LHCN-M2 (cell line): ENCODE measurements around the gene ARL16. TPM values are rescaled to one million over a fixed set of nuclear protein-coding genes. Genes with fewer than 3 reads are reported as not detected.

Experiments used
- DNase-seq: peaks from one replicate; pipeline ENCODE4 v3.0.0-alpha.2; 2012; ENCODE audit warnings: low read depth
- total RNA-seq: library from RNA; depleted of rRNA; stranded (reverse); fragments of >200 nt; gene quantifications from 2 replicates; pipeline ENCODE4 v1.2.3, GENCODE V29; 2014; rRNA removed

The ARL16 gene
- total RNA-seq, 1 experiment from 2014 or later: 39.6 TPM

DNA sequence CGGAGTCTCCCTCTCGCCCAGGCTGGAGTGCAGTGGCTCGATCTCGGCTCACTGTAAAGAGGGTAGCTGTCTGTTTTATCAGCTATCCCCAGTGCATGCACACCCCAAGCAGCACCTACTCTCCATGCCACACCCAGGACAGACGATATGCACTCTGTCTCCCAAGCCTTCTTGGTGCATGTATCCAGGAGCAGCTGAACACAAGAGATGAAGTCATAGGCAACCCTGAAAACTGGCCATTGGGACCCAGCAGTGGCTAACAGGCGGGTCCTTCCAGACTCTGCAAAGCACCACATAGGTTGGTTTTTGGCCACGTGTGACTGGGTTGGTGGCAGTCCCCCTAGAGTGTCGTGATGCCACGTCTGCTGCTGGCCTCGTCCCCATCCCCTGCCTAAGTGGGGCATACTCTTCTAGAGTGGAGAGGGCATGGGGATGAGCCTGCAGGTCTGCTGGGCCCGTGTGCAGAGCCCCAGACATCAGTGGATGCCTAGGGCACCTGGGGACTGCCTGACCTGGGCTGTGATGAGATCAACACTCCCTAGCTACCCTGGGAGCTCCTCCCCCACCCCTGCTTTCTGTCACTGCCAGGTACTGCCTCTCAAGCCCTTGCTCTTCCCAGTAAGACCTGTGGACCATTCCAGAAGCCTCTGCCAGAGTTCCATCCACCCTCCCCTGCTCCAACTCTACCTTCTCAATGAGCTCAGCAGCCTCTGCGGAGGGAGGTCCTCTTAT, 36.6 kb downstream of the ARL16 start:
- DNase-seq: no peak

DNA sequence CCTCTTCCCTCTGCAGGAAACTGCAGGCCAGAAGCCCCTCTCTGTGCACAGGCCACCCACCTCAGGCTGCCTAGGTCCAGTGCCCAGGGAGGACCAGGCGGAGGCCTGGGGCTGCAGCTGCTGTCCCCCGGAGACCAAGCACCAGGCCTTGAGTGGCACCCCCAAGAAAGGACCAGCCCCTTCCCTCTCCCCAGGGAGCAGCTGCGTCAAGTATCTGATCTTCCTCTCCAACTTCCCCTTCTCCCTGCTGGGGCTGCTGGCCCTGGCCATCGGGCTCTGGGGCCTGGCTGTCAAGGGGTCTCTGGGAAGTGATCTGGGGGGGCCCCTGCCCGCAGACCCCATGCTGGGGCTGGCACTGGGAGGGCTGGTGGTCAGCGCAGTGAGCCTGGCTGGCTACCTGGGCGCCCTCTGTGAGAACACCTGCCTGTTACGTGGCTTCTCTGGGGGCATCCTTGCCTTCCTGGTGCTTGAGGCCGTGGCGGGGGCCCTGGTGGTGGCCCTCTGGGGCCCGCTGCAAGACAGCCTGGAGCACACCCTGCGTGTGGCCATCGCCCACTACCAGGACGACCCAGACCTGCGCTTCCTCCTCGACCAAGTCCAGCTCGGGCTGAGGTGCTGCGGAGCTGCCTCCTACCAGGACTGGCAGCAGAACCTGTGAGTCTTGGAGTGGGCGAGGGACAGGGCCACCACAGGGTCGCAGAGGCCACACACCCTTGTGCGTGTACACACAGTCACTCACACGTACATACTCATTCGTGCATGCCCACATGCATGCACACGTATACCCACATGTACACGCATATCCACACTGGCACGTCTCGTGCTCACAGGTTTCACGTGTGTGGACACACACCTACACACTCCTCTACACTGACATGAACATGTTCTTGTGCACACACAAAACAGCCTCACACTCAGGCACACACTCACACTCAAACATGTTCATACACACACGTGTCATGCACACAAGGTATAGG, 38.3 kb downstream of the ARL16 start:
- DNase-seq: no peak

DNA sequence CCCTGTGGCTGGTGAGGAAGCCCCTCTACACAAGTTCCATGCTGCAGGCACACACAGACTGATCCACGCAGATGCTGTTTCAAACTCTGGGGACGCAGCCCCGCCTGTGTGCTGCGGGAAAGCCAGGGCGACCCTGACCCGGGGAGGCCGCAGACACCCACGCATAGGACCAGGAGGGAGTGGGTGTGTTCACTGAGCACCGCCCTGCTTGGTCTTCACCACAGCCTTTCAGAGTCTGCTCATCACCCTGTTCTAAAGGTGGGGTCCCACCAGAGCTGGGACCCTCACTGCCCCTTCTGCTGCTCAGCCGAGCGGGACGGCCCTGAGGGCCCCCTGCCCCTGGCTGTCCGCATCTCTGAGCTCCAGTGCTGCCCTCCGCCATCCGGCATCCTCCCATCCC, 39.1 kb downstream of the ARL16 start:
- DNase-seq: no peak

DNA sequence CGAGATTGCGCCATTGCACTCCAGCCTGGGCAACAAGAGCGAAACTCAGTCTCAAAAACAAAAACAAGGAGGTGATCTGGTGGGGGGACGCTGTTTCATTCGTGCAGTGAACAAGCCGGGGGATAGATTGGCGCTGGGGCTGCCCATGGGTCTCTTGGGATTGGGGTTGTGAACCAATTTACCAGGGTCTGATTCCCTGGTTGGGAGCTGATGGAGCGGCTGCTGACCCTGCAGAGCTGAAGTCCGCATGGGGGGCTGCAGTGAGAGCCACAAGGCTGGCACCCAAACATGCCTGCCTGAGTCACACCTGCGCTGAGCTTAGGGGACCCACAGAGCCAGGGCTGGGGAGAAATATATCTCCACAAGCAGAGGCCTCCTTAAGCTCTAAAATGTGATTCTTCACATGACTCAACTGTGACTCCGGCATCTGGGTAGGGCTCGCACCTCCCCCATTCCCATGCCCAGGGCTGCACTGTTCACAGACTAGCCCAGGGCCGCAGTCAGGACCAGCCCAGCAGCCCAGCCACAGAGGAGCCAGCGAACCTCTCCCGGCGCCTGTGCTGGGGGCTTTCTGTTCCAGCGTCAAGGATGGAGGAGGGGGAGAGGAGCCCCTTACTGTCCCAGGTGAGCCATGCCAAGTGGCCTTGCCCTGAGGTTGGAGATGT, 41.6 kb downstream of the ARL16 start:
- DNase-seq: peak; percentile 83

DNA sequence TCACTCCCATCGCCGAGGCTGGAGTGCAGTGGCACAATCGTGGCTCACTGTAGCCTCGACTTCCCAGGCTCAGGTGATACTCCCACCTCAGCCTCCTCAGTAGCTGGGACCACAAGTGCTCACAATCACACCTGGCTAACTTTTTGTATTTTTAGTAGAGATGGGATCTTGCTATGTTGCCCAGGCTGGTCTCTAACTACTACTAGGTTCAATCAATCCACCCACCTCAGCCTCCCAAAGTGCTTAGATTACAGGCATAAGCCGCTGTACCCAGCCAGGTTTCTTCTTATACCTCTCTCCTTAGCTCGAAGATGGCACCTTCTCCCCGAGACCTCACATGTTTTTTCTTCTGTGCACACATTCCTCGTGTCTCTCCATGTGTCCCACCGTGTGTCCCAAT, 43.6 kb downstream of the ARL16 start:
- DNase-seq: no peak

DNA sequence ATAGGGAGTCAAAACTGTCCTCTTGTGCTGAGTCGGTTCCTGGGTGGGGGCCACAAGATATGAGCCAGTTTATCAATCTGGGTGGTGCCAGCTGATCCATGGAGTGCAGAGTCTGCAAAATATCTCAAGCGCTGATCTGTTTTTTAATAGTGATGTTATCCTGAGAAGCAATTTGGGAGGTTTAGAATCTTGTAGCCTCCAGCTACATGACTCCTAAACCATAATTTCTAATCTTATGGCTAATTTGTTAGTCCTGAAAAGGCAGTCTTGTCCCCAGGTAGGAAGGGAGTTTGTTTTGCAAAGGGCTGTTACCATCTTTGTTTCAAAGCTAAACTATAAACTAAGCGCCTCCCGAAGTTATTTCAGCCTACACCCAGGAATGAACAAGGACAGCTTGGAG, 44.9 kb downstream of the ARL16 start:
- no peak for DNase-seq

DNA sequence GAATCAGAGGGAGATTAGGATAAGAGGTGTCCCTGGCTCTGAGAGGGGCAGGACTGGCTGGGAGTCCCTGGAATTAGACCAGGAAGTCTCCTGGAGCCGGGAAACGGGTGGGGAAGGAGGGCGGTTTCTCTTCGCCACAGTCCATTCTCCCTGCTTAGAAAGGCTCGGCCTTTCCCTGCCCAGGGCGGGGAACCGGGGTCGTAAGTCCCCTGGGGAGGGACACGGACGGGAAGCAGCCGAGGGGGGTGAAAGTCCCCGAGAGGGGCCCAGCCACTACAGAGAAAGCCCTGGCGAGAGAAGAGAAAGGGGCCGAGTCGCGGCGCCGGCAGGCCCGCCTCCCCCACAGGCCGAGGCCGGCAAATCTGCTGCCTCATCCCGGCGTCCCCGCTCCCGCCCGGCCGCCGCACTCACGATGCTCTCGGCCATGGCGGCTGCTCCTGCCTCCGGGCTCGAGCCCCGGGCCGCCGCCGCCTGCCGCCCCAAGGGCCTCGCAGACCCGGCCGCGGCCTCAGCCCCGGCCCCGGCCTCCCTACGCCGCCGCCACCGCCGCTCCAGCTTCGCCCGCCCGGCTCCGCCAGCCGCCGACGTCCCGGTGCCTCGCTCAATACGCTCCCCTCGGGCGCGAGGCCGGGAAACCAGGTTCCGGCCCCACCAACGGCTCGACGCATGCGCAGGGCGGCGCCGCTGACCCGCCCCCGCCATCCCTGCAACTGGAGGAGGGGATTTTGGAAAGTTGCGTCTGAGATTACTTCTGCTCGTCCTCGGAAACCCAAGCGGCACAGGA, 46.9 kb downstream of the ARL16 start, which contains the start of the genes NPLOC4 and TSPAN10:
Gene NPLOC4, minus strand, starts transcription at position 608 of the 784 bp plus-strand sequence. Its CDS starts 182 bp downstream, at position 426.
Gene TSPAN10, plus strand, starts transcription at position 692 of the 784 bp plus-strand sequence. CDS start 5,217 bp downstream, outside the sequence.
- peak; percentile 75 for DNase-seq

DNA sequence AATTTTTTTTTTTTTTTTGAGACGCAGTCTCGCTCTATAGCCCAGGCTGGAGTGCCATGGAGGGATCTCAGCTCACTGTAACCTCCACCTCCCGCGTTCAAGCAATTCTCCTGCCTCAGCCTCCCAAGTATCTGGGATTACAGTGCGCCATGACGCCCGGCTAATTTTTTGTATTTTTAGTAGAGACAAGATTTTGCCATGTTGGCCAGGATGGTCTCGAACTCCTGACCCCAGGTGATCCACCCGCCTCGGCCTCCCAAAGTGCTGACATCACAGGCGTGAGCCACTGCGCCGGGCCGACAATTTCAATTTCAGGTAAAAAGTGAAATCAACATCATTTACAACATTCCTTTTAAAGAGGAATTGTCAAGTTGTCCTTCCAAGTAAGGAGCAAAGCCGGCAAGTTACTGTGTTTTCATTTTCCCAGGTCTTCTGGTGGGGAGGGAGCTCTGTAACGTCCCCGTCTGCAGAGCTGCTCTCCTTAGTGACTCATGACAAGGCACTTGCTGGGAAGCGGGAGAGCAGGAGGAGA, 47.6 kb downstream of the ARL16 start:
- DNase-seq: peak; percentile 55

DNA sequence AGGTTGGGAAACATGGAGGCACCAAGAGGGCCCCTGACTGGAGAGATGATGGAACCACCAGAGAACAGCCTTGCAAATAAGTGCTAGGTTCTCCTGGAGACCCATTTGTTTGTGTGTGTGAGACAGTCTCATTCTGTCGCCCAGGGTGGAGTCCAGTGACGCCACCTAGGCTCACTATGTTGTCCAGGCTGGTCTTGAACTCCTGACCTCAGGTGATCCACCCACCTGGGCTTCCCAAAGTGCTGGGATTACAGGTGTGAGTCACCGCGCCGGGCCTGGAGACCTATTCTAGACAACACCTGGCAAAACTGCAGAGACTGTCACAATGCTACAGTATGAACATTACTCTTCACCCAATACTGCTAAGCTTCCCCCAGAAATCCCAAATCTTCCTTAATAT, 48.2 kb downstream of the ARL16 start:
- no peak for DNase-seq

DNA sequence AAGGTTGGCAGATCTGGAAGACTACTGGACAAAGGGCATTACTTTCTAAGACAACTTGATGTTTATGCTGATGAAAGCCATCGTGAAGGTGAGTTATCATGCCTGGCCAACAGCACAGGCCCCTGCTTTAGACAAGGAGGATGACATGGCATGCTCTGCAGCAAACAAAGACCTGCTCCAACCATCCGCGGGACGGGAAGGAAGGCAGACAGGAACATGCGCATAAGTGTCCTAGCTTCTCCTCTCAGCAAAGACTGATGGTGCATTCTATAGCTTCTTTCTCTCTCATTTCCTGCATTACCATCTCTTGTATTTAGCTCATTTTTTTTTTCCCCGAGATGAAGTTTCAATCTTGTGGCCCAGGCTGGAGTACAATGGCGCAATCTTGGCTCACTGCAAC, 52.1 kb downstream of the ARL16 start:
- DNase-seq: no peak

Other genes with a start within 250 kb of the ARL16 start
- gene ACTG1, start 171.0 kb downstream of the ARL16 start, total RNA-seq: 6,893 and 8,596 TPM in 2 replicates
- gene FSCN2, start 155.4 kb downstream of the ARL16 start, total RNA-seq: 0.26 and 0.29 TPM in 2 replicates
- 27.2 and 31.3 TPM in 2 replicates for gene FAAP100, start 131.4 kb downstream of the ARL16 start, total RNA-seq
- gene NPLOC4, start 46.7 kb downstream of the ARL16 start, total RNA-seq: 62.3 and 75.7 TPM in 2 replicates
- gene TSPAN10, start 46.6 kb downstream of the ARL16 start, total RNA-seq: 8.5 and 8.8 TPM in 2 replicates
- gene PDE6G, start 27.3 kb downstream of the ARL16 start, total RNA-seq: not detected in 2 replicates
- 54.1 and 54.8 TPM in 2 replicates for gene OXLD1, start 17.2 kb downstream of the ARL16 start, total RNA-seq
- 25.2 and 28.2 TPM in 2 replicates for gene CCDC137, start 17.1 kb downstream of the ARL16 start, total RNA-seq
- 157 and 200 TPM in 2 replicates for gene HGS, start 214 bp upstream of the ARL16 start, total RNA-seq
- 23.4 and 31.3 TPM in 2 replicates for gene MRPL12, start 19.6 kb upstream of the ARL16 start, total RNA-seq
- gene SLC25A10, start 28.5 kb upstream of the ARL16 start, total RNA-seq: 37.3 and 37.8 TPM in 2 replicates
- gene GCGR, start 120.4 kb upstream of the ARL16 start, total RNA-seq: not detected in 2 replicates
- 106 TPM in 2 replicates for gene MCRIP1, start 149.5 kb upstream of the ARL16 start, total RNA-seq
- gene PPP1R27, start 151.3 kb upstream of the ARL16 start, total RNA-seq: 1.0 TPM in 1 of 2 replicates, not detected in the other
- gene P4HB, start 176.7 kb upstream of the ARL16 start, total RNA-seq: 1,598 and 3,461 TPM in 2 replicates
- 303 and 305 TPM in 2 replicates for gene ARHGDIA, start 187.5 kb upstream of the ARL16 start, total RNA-seq
- gene ALYREF, start 207.8 kb upstream of the ARL16 start, total RNA-seq: 184 and 190 TPM in 2 replicates
- gene ANAPC11, start 207.9 kb upstream of the ARL16 start, total RNA-seq: 194 and 234 TPM in 2 replicates
- gene NPB, start 218.4 kb upstream of the ARL16 start, total RNA-seq: 0.86 and 2.9 TPM in 2 replicates
- gene PCYT2, start 227.6 kb upstream of the ARL16 start, total RNA-seq: 30.4 and 35.4 TPM in 2 replicates
- 17.3 and 20.0 TPM in 2 replicates for gene SIRT7, start 234.4 kb upstream of the ARL16 start, total RNA-seq
- gene MAFG, start 243.9 kb upstream of the ARL16 start, total RNA-seq: 18.8 and 19.7 TPM in 2 replicates